ENCODE data around the gene SCTR.

Gene SCTR

DNA sequence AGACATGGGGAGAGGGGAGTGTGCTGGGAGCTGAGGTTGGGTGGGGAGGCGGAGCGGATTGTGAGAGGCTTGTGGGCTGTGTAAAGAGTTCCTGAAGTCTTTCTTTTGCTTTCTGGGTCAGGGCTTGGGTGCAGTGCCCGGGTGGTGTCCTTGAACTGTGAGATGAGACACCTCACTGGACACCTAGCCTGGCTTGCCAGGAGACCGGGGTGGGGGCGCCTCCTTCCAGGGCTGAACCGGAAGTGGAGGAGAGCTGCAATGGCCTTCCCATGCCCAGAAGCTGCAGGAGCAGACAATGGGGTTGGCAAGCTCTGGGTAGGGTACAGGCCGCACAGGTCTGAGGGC lies 88.4 kb downstream of the SCTR start:
- TF ChIP-seq, protein P1, sequence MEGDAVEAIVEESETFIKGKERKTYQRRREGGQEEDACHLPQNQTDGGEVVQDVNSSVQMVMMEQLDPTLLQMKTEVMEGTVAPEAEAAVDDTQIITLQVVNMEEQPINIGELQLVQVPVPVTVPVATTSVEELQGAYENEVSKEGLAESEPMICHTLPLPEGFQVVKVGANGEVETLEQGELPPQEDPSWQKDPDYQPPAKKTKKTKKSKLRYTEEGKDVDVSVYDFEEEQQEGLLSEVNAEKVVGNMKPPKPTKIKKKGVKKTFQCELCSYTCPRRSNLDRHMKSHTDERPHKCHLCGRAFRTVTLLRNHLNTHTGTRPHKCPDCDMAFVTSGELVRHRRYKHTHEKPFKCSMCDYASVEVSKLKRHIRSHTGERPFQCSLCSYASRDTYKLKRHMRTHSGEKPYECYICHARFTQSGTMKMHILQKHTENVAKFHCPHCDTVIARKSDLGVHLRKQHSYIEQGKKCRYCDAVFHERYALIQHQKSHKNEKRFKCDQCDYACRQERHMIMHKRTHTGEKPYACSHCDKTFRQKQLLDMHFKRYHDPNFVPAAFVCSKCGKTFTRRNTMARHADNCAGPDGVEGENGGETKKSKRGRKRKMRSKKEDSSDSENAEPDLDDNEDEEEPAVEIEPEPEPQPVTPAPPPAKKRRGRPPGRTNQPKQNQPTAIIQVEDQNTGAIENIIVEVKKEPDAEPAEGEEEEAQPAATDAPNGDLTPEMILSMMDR (IDR thresholded peaks at IDR 0.05; ENCODE audit: control insufficient read depth, extremely low read depth, insufficient read depth), result no peak
- no peak overlapping the region for H3K4me3 ChIP-seq (ENCODE audit: low read depth, low read length)
- DNase-seq (ENCODE audit: low read depth), result no peak

DNA sequence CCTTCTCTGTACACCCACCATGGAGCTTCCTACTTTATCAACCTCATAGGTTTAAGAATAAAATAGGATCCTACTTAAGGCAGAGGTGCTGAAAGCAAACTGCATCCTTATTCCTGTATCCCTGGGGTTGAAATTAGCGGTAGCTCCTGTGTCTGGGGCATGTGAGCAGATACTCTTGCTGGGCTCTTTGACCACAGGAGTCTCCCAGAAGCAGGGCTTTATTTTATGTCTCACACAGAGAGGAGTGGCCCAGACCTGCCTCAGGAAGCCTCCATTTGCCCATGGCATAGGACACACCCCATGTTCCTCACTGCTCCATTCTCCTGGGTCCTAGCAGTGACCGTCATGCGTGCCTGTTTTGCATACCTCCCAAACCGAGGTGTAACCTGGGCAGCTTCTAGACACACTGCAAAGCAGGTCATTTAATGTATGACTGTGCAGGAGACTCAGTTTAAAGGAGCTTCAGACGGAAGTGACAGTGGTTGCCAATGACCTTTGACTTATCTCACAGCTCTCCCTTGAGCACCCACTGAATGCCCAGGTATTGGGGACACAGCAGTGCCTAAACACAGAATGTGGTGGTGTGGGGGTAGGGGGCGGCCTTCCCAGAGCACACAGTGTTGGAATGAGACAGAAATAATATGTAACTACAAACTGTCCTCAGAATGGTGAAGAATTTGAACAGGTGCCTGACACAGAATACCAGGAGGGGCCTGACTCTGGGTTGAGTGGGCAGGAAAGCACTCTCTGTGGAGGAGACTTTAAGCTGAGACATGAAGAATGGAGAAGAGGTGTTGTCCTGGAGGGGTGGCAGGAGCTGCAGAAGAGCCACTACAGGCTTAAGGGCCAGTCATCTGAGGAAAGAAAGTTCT lies 89.0 kb downstream of the SCTR start:
- DNase-seq (ENCODE audit: low read depth), result no peak
- TF ChIP-seq, protein P1 (IDR thresholded peaks at IDR 0.05; ENCODE audit: control insufficient read depth, extremely low read depth, insufficient read depth), result no peak
- no peak overlapping the region for H3K4me3 ChIP-seq (ENCODE audit: low read depth, low read length)

DNA sequence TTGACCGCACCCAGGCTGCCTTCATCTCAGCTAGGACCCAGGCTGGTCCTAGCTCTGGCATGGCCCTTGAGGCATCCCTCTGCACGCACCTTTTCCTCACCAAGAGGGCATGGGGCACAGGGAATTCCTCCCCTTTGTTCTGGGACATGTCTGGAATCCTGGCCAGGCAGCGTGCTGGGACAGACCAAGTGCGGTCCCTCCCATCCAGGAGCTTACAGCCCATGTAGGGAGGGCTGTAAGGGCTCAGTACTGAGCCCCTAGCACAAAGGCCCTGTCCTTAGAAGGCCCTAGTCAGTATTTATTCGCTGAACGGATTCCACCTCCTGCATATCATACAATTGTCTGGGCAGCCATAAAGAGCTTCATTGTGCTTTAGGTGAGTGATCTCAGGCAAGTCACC lies 89.6 kb downstream of the SCTR start:
- no peak overlapping the region for H3K4me3 ChIP-seq (ENCODE audit: low read depth, low read length)
- no peak for DNase-seq (ENCODE audit: low read depth)

DNA sequence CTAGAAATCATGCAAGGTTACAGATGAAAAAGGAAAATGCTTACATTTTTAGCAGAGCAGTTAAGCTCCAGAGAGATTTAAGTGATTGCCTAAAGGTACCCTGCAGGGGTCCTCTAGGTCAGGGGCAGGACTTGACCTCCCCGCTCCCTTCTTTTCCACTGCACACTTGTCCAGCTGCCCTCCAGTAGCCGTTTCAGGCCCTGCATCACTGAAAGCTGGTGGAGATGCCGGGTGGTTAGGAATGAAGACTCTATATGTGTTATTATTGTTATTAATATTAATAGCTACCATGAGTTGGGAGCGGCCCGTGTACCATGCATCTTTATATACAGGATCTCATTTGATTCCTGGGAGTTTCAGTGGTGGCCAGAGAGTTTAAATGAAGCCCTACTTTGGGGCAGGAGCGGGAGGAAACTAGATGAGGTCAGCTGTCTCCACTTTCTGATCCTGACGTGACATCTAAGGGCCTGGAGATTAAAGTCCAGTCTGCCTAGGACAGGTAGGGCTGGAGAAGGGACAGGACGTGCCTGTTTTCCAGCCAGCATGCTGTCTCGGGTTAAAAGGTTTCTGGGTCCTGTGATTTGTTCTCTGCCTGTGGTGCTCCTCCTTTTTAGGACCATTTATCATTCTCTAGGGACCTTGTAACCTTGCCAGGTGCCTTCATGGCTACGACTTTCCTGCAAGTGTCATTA lies 90.5 kb downstream of the SCTR start:
- TF ChIP-seq, protein P1 (IDR thresholded peaks at IDR 0.05; ENCODE audit: control insufficient read depth, extremely low read depth, insufficient read depth), result no peak
- no peak overlapping the region for H3K4me3 ChIP-seq (ENCODE audit: low read depth, low read length)
- DNase-seq (ENCODE audit: low read depth), result no peak

More for the DNA sequence above, 89.6 kb downstream of the SCTR start:
- TF ChIP-seq, protein P1 (IDR thresholded peaks at IDR 0.05; ENCODE audit: control insufficient read depth, extremely low read depth, insufficient read depth), result no peak

DNA sequence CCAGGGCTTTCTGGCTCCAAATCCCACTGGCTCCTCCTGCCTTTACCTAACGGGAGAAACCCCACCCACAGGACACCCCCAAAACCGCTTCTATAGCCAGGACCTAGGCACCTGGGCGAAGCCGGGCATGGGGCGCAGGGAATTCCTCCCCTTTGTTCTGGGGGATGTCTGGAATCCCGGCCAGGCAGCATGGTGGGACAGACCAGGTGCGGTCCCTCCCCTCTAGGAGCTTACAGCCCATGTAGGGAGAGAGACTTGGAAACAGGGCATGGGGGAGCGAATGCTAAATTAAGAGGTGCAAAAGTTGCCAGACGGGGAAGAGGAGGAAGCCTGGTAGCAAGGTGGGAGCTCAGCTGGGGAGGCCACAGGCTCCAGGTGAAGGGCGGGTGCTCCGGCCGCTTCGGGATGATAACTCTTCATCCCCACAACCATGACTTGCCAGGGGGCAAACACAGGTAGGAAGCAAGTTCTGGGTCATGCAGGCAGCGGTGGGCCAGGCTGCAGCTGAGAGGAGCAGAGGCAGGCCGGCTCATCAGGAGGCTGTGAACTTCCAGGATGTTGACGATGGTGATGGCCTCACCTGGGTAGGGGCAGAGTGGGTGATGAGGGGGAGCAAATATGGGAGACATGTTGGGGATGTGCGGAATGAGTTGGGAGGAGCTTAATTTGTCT lies 91.3 kb downstream of the SCTR start:
- H3K4me3 ChIP-seq (ENCODE audit: low read depth, low read length), result no peak overlapping the region
- TF ChIP-seq, protein P1 (IDR thresholded peaks at IDR 0.05; ENCODE audit: control insufficient read depth, extremely low read depth, insufficient read depth), result no peak

DNA sequence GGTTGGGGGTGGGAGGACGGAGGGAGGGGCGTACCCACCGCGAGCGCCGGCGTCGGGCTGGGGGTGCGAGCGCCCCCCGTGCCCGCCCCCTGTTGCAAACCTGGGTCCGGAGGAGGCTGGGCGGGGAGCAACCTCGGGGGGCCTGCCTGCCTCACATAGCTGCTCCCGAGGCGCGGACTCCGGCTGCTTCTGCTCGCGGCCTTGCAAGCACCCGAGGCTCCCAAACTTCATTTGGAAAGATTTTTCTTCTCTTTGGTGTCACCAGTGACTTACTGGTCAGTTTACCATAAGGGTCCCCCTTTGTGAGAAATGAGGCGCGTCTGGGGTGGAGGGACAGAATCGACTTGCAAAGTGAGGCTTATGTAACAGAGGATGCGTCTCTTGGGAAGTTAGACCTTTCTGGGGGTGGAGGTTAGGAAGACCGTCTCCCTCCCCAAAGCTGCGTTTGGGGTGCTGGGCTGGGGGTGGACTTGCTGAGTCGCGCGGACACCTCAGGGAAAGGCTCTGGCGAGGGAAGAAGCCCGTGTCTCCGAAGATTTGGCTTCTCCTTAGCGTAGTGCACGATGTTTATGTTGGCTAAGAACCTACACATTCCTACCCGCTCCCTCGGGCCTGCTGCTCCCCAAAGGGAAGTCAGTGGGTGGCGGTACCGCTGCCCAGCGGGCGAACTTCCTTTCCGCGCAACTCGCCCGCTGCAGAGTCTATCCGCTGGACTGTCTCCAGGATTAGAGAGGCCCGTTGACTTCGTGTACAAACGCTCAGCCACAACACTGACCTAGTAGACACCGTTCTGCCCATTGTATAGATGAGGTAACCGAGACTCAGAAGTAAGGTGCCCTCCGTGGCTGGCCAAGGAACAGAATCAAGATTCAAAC lies 92.1 kb downstream of the SCTR start:
- DNase-seq (ENCODE audit: low read depth), result no peak
- peak overlapping the region; percentile 23; the same call in 1 of the 2 replicates for H3K4me3 ChIP-seq (ENCODE audit: low read depth, low read length)
- TF ChIP-seq, protein P1 (IDR thresholded peaks at IDR 0.05; ENCODE audit: control insufficient read depth, extremely low read depth, insufficient read depth), result no peak

More for the DNA sequence above, 91.3 kb downstream of the SCTR start:
- DNase-seq (ENCODE audit: low read depth), result no peak
